Pulmonary artery endothelial cell (primary cell): ENCODE data around the gene DPCD. TPM values are rescaled to one million over a fixed set of nuclear protein-coding genes. Genes with fewer than 3 reads are reported as not detected.

Experiments used
- DNase-seq: peaks from one replicate; pipeline ENCODE4 v3.0.0-alpha.2; 2011; ENCODE audit warnings: low read depth, low spot score
- total RNA-seq: library from RNA; depleted of rRNA; stranded (reverse); fragments of >200 nt; gene quantifications from 2 replicates; pipeline ENCODE4 v1.2.3, GENCODE V29; 2014

DPCD gene
- 25.7 and 36.7 TPM in 2 replicates for total RNA-seq

GRCh38 chr10:101587725-101588653, at the start of gene DPCD, which contains the start of gene POLL:
Gene DPCD (plus strand): TSS chr10:101588321. CDS start chr10:101588337, 16 bp downstream.
Gene POLL (minus strand): TSS chr10:101588257. CDS start chr10:101587360, 897 bp downstream.
- DNase-seq: peak; percentile 84

- DNase-seq: no peak
These were observed 49.7 kb upstream of the DPCD start for GRCh38 chr10:101538446-101538845.

GRCh38 chr10:101545898-101546297, 42.2 kb upstream of the DPCD start:
- DNase-seq: no peak

- DNase-seq: no peak
These were observed 37.2 kb upstream of the DPCD start for GRCh38 chr10:101550965-101551364.

GRCh38 chr10:101552442-101552841, 35.7 kb upstream of the DPCD start:
- DNase-seq: no peak

- no peak for DNase-seq
These were observed 30.6 kb upstream of the DPCD start for GRCh38 chr10:101557541-101557940.

GRCh38 chr10:101558204-101558603, 29.9 kb upstream of the DPCD start:
- no peak for DNase-seq

- no peak for DNase-seq
These were observed 29.2 kb upstream of the DPCD start for GRCh38 chr10:101558671-101559595.

GRCh38 chr10:101559596-101560297, 28.4 kb upstream of the DPCD start:
- no peak for DNase-seq

GRCh38 chr10:101560298-101561067, 27.6 kb upstream of the DPCD start:
- DNase-seq: no peak

GRCh38 chr10:101561068-101561915, 26.8 kb upstream of the DPCD start:
- DNase-seq: no peak

- no peak for DNase-seq
These were observed 25.9 kb upstream of the DPCD start for GRCh38 chr10:101562231-101562630.

GRCh38 chr10:101563007-101563406, 25.1 kb upstream of the DPCD start:
- DNase-seq: no peak

- no peak for DNase-seq
These were observed 24.6 kb upstream of the DPCD start for GRCh38 chr10:101563497-101564040.

- no peak for DNase-seq
These were observed 23.6 kb upstream of the DPCD start for GRCh38 chr10:101564490-101564991.

- DNase-seq: no peak
These were observed 22.7 kb upstream of the DPCD start for GRCh38 chr10:101565370-101565900.

- DNase-seq: no peak
These were observed 22.2 kb upstream of the DPCD start for GRCh38 chr10:101565936-101566332.

GRCh38 chr10:101566333-101567164, 21.6 kb upstream of the DPCD start:
- no peak for DNase-seq
